ENCODE data around the gene FOXP2.
"Not testable (repeated sequence)": the region's sequence is repeated elsewhere in the genome, so short reads cannot be mapped to it uniquely, and the experiment has no call there.

FOXP2 gene

DNA sequence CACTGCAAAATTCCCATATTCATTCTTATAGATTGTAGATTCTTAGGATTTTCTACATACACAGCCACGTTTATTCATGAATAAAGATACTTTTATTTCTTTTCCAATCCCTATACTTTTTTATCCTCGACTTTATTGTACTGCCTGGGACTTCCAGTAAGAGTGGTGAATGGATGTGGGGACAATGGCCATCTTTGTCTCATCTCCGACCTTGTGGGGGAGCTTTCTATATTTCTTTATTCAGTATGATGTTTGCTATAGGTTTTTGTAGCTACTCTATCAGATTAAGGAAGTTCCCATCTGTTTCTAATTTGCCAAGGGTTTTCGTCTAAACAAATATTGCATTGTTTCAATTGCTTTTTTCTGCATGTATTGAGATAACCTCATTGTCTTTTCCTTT is 184.3 kb downstream of the FOXP2 start:
- no peak for DNase-seq

DNA sequence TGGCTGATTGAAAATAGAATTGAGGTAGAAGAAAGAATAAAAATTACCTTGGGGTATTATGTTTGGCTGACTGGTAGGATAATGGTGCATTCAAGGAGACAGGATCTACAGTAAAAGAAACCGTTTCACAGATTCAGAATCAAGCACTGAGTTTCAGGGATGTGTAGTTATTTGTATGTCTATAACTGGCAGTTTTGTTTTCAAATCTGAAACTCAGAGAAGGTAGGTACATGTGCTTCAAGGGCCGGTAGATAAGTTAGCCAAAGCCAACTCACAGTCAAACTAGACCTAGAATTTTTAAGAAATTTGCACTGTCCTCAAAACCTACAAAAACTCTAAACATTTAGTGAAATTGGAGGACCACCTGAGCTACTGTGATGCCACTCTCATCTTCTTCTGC is 191.5 kb downstream of the FOXP2 start:
- DNase-seq, result no peak

GRCh38 chr7:114608822-114609221 is 194.2 kb downstream of the FOXP2 start:
- not testable (repeated sequence) for DNase-seq

- DNase-seq, result no peak
Observed at GRCh38 chr7:114620208-114620607, 205.6 kb downstream of the FOXP2 start.

DNA sequence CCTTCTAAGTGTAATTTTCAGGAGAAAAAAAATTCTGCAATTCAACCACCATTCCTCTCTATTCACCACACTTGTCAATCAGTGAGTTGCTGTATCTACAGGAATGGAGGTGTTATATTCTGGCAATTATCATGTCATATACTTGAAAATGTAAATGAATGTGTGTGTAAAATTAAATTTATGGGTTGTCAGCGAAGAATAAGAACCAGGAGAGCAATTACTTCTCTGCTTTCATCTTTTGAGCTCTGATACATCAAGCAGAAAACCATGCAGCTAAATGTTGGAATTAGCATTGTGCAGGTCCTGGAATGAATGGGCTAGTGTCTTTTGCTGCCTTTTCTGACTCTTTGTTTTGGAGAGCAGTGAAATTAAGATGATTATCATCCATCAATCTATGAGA is 207.6 kb downstream of the FOXP2 start:
- no peak for DNase-seq

DNA sequence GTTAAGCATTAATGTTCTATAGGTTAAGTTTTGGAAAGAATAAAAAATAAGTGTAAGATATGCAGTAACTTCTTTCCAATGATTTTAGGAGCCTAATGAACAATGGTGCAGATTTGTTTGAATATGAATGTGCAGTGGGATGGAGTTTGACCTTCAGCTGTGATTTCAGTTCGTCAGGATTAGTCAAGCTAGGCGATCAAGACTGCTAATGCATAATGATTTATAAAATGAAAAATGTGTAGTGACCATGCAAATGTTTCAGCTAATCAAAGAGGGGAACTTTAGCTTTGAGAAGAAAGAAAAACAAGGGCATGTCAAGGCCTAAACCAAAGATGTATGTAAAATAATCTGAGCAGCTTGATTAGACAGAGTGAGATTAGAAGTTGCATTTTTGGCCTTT is 208.5 kb downstream of the FOXP2 start:
- no peak for DNase-seq

DNA sequence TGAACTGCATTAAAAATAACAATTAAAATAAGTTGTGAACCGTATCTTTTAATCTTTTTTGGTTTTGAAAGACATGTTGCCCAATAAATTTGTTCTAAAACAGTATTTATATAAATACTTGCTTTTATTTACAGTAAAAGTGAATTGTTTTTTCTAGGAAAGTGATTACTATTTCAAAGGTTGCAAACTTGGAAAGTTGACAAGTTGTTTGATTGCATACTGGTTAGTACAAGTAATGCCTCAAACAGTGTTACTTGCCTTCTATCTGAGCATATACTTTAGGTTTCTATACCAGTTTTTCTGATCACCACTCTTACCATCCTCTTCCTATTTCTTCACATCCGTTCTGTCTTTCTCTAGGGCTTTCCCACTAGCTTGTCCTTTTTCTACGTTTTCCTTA is 212.6 kb downstream of the FOXP2 start:
- no peak for DNase-seq

DNA sequence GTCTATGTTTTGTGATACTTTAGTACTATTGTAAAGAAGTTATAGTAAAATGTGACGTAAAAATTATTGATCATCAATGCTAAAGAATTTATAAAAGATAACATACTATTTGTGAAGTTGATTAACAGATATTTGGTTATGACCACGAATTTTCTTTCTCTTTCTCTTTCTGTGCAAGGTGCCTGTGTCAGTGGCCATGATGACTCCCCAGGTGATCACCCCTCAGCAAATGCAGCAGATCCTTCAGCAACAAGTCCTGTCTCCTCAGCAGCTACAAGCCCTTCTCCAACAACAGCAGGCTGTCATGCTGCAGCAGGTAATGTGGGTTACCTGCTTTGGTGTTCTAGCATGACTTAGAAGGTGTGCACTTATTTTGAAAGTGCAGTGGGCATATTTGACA is 213.7 kb downstream of the FOXP2 start:
- DNase-seq, result no peak

- no peak for DNase-seq
Observed at GRCh38 chr7:114629762-114630161, 215.1 kb downstream of the FOXP2 start.

DNA sequence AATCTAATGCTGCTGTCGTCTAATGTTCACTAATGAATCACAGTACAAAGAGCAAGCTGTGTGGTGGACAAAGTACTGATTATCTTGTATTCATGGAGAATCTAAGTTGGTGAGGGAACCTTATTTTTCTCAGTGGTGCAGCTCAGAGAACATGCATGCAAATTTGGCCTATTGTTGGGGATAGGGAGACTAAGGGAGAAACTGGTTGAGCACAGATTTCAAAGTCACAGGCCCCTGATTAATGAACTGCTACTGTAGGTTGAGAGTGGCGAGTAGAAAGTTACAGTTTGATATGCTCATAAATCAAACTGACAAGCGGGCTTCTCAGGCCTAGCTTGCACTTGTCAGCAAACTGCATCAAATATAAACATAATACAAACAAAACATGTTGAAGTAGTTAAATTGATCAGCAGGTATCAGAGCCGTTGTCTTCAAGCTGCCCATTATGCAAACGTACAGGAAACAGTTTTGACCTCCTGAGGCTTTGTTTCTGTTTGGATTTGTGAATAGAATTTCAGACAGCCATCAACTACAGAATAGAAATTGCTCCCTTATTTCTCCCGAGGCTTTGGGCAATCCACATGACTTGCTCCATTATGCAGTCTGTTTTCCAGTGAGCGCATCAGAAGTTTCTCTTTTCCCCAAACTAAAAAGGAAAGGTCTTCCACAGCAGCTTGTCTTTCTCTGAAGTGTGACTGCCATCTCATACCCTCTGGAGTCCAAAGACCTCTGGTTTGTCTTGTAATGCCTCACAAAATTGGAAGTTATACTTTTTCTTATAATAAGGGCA is 215.8 kb downstream of the FOXP2 start:
- no peak for DNase-seq

DNA sequence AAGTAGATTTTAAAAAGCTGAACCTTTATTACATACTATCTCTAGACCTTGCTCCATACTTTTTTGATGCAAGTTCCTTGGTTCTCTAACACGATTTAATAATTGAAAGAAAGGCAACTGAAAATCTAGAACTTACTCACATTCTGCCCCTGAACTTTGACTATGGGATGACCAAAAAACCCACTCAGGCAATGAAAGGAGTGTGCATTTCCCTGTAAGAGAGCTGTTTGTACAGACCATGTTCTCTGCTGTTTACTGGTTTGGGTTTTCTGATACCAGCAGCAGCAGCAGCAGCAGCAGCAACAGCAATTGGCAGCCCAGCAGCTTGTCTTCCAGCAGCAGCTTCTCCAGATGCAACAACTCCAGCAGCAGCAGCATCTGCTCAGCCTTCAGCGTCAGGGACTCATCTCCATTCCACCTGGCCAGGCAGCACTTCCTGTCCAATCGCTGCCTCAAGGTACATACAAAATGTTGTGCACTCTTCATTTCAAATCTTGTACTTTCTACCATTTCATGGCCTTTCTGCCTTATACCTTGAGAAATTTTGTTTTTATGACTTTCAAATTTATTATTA is 216.7 kb downstream of the FOXP2 start:
- no peak for DNase-seq

DNA sequence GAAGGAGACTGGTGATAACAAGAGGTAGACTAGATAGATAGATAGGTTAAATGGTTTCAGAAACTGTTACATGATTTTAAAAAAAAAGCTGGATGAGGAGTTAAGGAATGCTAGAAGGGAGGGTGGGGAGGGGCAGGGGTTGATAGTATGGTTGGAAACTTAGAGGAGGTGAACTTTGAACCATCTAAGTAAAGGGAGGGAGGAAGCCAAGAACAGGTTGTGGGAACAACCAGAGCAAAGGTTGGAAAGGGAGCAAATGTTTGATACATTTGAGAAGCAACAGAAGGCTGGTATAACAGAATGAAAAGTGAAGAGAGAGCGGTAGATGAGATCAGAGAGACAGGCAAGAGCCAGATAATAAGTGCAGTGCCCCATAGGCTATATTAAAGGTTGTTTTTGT is 224.8 kb downstream of the FOXP2 start:
- no peak for DNase-seq

DNA sequence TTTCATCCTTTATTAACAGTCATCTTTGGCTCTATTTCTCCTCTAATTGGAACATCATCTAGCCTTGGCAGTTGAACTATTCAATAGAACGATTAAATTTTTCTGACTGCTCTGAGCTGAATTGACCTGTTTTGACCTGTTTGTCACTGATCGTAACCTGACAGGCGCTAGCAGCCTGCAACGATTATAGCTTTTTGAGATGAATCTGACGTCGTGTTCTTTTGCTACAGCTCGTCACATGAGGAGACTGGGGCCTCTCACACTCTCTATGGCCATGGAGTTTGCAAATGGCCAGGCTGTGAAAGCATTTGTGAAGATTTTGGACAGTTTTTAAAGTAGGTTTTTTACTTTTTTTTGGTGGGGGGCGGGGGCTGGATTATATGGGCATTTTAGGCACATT is 229.8 kb downstream of the FOXP2 start:
- no peak for DNase-seq

- peak; percentile 8 for DNase-seq
Observed at GRCh38 chr7:114645451-114645850, 230.8 kb downstream of the FOXP2 start.

- no peak for DNase-seq
Observed at GRCh38 chr7:114647518-114647917, 232.9 kb downstream of the FOXP2 start.

- DNase-seq, result no peak
Observed at GRCh38 chr7:114648117-114648516, 233.5 kb downstream of the FOXP2 start.

DNA sequence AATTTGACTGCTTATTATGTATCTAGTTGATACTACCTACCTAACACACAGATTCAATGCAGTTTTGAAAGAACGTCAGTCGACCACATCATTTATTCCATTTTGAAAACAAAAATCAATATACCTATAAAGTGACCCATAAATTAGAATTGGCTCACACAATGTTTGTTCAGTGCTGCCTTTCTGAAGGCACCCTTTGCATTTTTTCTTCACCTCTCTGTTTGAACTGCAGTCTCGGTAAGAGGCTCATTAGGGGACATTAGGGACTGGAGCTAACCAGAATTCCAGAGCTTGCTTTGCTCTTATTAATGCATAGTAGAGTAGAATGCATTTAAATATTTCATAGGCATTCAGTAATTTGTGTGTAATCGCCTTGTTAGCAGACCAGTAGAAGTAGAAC is 234.1 kb downstream of the FOXP2 start:
- DNase-seq, result no peak

- DNase-seq, result no peak
Observed at GRCh38 chr7:114649689-114650088, 235.1 kb downstream of the FOXP2 start.

GRCh38 chr7:114650491-114650890 is 235.9 kb downstream of the FOXP2 start:
- DNase-seq, result no peak

GRCh38 chr7:114652041-114652440 is 237.4 kb downstream of the FOXP2 start:
- DNase-seq, result no peak

- no peak for DNase-seq
Observed at GRCh38 chr7:114653364-114654088, 238.9 kb downstream of the FOXP2 start.

DNA sequence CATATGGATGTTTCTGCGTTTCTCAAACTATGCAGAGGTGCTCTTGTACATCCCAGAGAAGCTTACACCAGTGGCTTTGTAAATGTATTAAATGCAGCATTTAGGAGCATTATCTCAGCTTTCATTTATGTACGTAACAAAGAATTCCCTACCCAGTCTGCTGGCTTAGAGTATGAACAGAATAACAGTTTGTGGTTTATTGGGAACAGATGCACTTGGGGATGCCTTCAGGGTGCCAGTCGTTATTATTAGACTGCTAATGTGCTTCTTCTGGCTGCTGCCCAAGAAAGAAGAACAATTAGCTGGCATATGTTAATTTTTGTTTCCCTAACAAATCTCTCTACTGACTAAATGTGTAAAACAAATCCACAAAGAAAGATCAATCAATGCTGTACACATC is 241.9 kb downstream of the FOXP2 start:
- DNase-seq, result peak; percentile 76

DNA sequence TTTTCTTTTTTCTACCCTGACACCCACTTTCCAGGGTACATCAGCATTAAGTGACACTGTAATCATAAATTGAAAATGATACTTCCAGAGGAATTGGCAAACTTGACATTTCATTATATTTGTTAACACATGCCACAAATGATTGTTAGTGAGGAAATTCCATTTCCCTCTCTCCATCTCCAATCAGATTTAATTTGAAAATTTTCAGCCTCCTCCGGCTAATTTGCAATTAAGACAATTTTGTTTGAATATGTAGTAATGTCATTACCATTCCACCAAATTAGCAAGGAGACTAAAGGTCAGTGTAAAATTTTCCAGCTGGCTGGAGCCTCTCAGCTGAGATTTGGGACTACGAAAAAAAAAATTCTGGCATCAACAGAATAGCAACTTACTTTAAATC is 242.7 kb downstream of the FOXP2 start:
- DNase-seq, result peak; percentile 30

- no peak for DNase-seq
Observed at GRCh38 chr7:114658216-114658615, 243.6 kb downstream of the FOXP2 start.
